Right ventricle myocardium inferior (tissue), 1 donor: ENCODE data around the gene TFF1. TPM values are rescaled to one million over a fixed set of nuclear protein-coding genes. Genes with fewer than 3 reads are reported as not detected.

Source experiments
- ATAC-seq: fragments of 200-7000 bp; cut with Tn5 transposase; one replicate; pipeline ENCODE4 v1.9.1; 2020; ENCODE audit warnings: mild to moderate bottlenecking, moderate library complexity
- DNase-seq: peaks from one replicate; pipeline ENCODE4 v3.0.0; 2021; ENCODE audit errors: missing footprints
- intact Hi-C: fragments of 100-400 bp; cut with DNase I; formaldehyde crosslinking; loops from one replicate; pipeline ENCODE4 v1.11.0; 2022
- total RNA-seq: library from RNA; stranded (reverse); fragmentation: NEBNext Ultra II Directional; extraction: Animal tissue kit (Norgen Biotek cat#: 25700); gene quantifications from one replicate; pipeline ENCODE4 v1.2.1, GENCODE V29; 2021
- donor health status: DM: no; HTN: yes; CAD: no; lungs with severe emphysema.

The TFF1 gene
- total RNA-seq, 1 donor from 2014 or later = not detected

- intact Hi-C loops = no loop called here
- DNase-seq (no peak), ATAC-seq (no peak)
Observed at GRCh38 chr21:42401154-42401553, 34.8 kb upstream of the TFF1 start.

DNA sequence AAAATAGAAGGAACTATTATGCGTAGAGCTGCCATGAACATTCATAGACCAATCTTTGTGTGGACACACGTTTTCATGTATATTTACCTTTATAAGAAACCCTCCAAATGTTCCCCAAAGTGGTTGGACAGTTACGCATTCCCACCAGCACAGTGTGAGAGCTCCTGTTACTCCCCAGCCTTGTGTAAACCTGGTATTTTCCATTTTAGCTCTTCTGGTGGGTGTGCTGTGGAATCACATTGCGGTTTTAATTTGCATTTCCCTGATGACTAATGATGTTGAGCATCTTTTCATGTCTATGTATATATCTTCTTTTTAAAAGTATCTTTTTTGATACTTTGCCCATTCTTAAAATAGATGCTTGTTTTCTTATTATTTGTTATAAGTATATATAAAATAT is 34.2 kb upstream of the TFF1 start:
- intact Hi-C loops = no loop called here
- DNase-seq (no peak), ATAC-seq (no peak)

GRCh38 chr21:42398436-42399028 is 32.2 kb upstream of the TFF1 start:
- DNase-seq (no peak), ATAC-seq (no peak)
- intact Hi-C loops = no loop called here

DNA sequence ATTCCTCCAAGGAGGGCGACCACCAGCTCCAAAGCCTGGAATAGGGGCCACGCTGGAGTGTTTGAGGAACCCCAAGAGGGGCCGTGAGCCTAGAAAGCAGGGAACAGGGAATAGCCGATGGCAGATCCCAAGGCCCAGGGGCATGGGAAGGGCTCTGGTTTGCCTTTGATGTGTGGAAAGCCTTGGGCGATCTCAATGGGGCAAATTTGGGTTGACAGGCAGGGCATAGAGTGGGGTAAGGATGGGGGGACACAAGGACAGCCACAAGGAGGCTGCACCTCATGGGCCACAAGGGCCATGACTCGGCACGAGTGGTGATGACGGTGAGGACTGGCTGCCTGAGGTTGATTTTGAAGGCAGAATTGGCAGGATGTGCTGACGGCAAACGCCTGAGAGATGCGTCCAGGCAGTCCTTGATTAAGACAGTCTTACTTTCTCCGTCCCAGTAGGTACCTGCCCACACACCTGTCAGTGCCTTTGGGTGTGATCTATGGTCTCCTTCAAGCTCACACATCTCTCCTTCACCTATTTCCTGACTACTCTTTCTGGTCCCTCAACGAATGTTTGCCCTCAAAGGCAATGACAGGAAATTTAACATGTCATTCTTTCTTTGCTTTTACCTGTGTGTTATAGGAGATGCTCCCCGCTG is 31.5 kb upstream of the TFF1 start:
- intact Hi-C loops = no loop called here
- ATAC-seq = no peak
- DNase-seq = no peak

DNA sequence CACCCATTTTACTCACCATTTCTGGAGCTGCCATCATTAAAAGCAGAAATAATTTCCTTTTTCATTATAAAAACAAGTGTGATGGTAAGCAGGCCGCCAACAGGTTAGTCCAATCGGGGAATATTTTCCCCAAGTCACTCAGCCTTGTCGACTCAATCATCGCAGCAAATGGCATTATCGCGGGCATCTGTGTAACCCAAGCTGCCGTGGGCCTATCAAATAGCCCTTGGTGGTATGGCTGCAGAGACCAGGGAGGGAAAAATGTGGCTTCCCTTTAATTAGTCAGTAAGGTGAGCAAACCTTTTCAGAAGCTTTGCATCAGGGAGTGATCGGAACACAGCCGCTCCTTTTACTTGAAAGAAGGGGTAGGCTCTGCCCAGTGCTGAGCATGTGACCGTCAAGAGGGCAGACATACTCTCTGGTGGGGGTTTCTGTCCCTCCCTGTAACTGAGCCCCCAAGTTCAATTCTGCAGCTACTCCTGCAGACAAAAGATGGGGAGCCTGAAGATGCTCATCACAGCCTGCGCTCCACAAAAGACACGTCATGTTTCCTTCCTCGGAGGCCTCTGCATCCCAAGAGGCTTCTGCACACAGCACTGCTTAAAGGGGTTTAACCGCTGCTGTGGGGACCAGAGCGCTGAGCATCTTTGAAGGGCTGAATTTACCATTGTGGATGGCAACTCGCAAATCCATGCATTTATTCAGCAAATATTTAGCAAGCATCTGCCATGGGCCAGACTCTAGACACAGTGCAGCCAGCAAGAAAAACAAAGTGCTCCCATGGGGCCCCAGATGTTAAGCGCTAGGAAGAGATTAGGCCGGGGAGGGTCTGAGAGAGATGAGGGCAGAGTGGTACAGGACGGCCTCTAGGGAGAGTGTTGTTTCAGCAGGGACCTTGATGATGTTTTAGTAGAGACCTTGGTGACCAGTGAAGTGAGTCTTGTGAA is 30.7 kb upstream of the TFF1 start:
- ATAC-seq (no peak), DNase-seq (no peak)
- intact Hi-C loops = no loop called here

- DNase-seq (no peak), ATAC-seq (no peak)
- intact Hi-C loops = no loop called here
Observed at GRCh38 chr21:42395905-42396651, 29.7 kb upstream of the TFF1 start, which contains the start of gene TMPRSS3. Gene TMPRSS3, minus strand, starts transcription at chr21:42396052. Its CDS starts 635 bp downstream, at chr21:42395417.

GRCh38 chr21:42395302-42395701 is 29.0 kb upstream of the TFF1 start:
- DNase-seq = no peak

GRCh38 chr21:42393443-42393950 is 27.2 kb upstream of the TFF1 start:
- no peak for ATAC-seq
- intact Hi-C loops = loop anchor here (5.0 kb wide), 1 partner anchor 54 kb away; no protein-coding TSS in a partner anchor

More at GRCh38 chr21:42395302-42395701, 29.0 kb upstream of the TFF1 start:
- intact Hi-C loops = no loop called here
- no peak for ATAC-seq

DNA sequence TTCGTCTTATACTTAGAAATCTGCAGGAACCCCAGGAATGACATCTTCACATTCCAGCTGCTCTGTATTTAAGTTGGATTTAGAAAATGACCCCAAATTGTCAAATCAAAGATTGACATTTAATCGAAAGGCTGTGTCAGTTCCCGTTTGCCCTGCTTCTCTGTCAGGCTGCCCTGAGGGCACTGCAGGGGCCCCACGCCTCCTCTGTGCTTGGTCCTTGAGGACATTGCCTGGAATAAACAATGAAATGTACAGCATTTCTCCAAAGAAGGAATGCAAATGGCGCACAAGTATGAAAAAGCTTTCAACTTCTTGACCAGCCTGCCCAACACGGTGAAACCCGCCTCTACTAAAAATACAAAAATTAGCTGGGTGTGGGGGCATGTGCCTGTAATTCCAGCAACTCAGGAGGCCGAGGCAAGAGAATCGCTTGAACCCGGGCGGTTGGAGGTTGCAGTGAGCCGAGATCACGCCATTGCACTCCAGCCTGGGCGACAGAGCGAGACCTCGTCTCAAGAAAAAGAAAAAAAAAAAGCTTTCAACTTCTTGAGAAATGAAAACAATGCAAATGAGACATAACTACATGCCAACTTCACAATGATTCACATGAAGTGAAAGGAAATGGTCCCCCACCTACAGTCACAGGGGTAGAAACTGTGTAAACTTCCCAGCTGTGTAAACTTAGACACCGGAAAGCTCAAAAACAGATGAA is 26.6 kb upstream of the TFF1 start:
- DNase-seq (no peak), ATAC-seq (no peak)
- intact Hi-C loops = loop anchor here (5.0 kb wide), 1 partner anchor 54 kb away; no protein-coding TSS in a partner anchor

More at GRCh38 chr21:42393443-42393950, 27.2 kb upstream of the TFF1 start:
- DNase-seq = no peak

- intact Hi-C loops = loop anchor here (5.0 kb wide), 1 partner anchor 56 kb away; no protein-coding TSS in a partner anchor
- DNase-seq = no peak
- ATAC-seq = no peak
Observed at GRCh38 chr21:42391297-42391696, 25.0 kb upstream of the TFF1 start.

- DNase-seq = no peak
- intact Hi-C loops = loop anchor here (5.0 kb wide), 1 partner anchor 57 kb away; no protein-coding TSS in a partner anchor
- no peak for ATAC-seq
Observed at GRCh38 chr21:42390696-42391095, 24.4 kb upstream of the TFF1 start.

DNA sequence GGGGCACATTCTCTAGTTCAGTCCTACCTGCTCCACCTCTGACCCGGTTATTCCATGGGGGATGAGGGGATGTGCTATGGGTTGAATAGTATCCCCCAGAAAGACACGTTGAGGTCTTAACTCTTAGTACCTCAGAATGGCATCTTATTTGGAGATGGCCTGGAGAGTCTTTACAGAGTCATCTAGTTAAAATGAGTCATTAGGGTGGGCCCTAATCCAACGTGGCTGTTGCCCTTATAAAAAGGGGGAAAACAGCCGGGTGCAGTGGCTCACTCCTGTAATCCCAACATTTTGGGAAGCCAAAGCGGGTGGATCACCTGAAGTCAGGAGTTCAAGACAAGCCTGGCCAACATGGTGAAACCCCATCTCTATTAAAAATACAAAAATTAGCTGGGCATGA is 23.9 kb upstream of the TFF1 start:
- ATAC-seq (no peak), DNase-seq (no peak)
- intact Hi-C loops = loop anchor here (5.0 kb wide), 1 partner anchor 57 kb away; no protein-coding TSS in a partner anchor

DNA sequence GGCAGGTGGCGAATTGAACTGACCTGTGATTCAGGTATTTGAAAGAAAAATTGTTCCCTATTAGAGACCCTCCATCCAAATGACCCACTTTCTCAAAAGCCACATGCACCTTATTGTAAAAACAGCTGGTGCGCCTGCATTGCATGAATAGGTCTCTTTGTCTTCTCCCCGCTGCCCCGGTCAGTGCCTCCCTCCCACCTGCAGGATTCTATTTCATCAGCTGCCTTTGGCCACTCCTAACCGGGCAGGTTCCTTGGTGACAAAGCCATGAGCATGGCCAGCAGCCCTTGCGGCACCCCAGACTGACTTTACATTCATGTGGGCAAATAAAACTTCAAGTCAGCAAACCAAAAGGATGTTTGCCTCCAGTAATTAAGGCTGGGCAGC is 23.1 kb upstream of the TFF1 start:
- intact Hi-C loops = no loop called here
- no peak for DNase-seq
- ATAC-seq = no peak

- DNase-seq (no peak), ATAC-seq (no peak)
- intact Hi-C loops = no loop called here
Observed at GRCh38 chr21:42388740-42389448, 22.6 kb upstream of the TFF1 start.

- intact Hi-C loops = no loop called here
- ATAC-seq = no peak
- DNase-seq = no peak
Observed at GRCh38 chr21:42387843-42388340, 21.6 kb upstream of the TFF1 start.

- ATAC-seq = no peak
- intact Hi-C loops = no loop called here
Observed at GRCh38 chr21:42387164-42387563, 20.8 kb upstream of the TFF1 start.

GRCh38 chr21:42386034-42386591 is 19.8 kb upstream of the TFF1 start:
- no peak for ATAC-seq
- no peak for DNase-seq
- intact Hi-C loops = no loop called here

More at GRCh38 chr21:42387164-42387563, 20.8 kb upstream of the TFF1 start:
- DNase-seq = no peak
